Mesenchymal stem cell (in vitro differentiated cells and primary cell): Measurements from ENCODE around the gene CPXM2.
A peak's percentile ranks its signal among the peaks of the same experiment; 100 is the strongest.

Source experiments
- DNase-seq: peaks from one replicate; pipeline ENCODE4 v3.0.0-alpha.2; 2013
- H2AFZ ChIP-seq: one replicate; pipeline ENCODE4 v1.6.1; 2013; ENCODE audit warnings: low read depth, mild to moderate bottlenecking, control low read depth, inconsistent platforms, low read length, moderate library complexity
- H2AK5ac ChIP-seq: 2 replicates; pipeline ENCODE4 v1.6.1; 2013; ENCODE audit warnings: low read length, moderate library complexity, mild to moderate bottlenecking, inconsistent platforms; ENCODE audit not compliant: severe bottlenecking
- H2BK120ac ChIP-seq: one replicate; pipeline ENCODE4 v1.6.1; 2013; ENCODE audit warnings: low read depth, mild to moderate bottlenecking, inconsistent platforms, low read length, moderate library complexity
- H2BK12ac ChIP-seq, 2 experiments: one replicate each; pipeline ENCODE4 v1.6.1; 2013; ENCODE audit warnings: inconsistent platforms in 2 of 2, low read length in 2 of 2, mild to moderate bottlenecking in 2 of 2, moderate library complexity in 2 of 2, control low read depth in 1 of 2
- H2BK15ac ChIP-seq: one replicate; pipeline ENCODE4 v1.6.1; 2013; ENCODE audit warnings: mild to moderate bottlenecking, low read depth, inconsistent platforms; ENCODE audit not compliant: poor library complexity, severe bottlenecking
- H2BK5ac ChIP-seq: 2 replicates; pipeline ENCODE4 v1.6.1; 2013; ENCODE audit warnings: low read depth, mild to moderate bottlenecking, low read length, control low read depth, inconsistent platforms; ENCODE audit not compliant: poor library complexity, severe bottlenecking
- H3K14ac ChIP-seq, 2 experiments: one replicate each; pipeline ENCODE4 v1.6.1; 2013; ENCODE audit warnings: inconsistent platforms in 2 of 2, low read length in 2 of 2, control low read depth in 1 of 2, mild to moderate bottlenecking in 1 of 2, moderate library complexity in 1 of 2
- H3K18ac ChIP-seq, 2 experiments: one replicate each; pipeline ENCODE4 v1.6.1; 2013; ENCODE audit warnings: inconsistent platforms in 2 of 2, low read length in 2 of 2, control low read depth in 1 of 2, low read depth in 1 of 2, mild to moderate bottlenecking in 1 of 2
- H3K23ac ChIP-seq, 2 experiments: one replicate each; pipeline ENCODE4 v1.6.1; 2013; ENCODE audit warnings: inconsistent platforms in 2 of 2, low read length in 2 of 2, mild to moderate bottlenecking in 2 of 2, moderate library complexity in 2 of 2, control low read depth in 1 of 2
- H3K27ac ChIP-seq: 2 replicates; pipeline ENCODE4 v1.5.1; 2013; ENCODE audit warnings: mild to moderate bottlenecking, moderate library complexity, low read length, control low read depth, inconsistent platforms; ENCODE audit not compliant: poor library complexity, severe bottlenecking
- H3K27me3 ChIP-seq, 2 experiments: 2 replicates each; pipeline versions ENCODE4 v1.6.1 to v1.7.0; 2013; ENCODE audit warnings: low read length in 2 of 2, mild to moderate bottlenecking in 2 of 2, moderate library complexity in 2 of 2, control low read depth in 1 of 2, inconsistent platforms in 1 of 2; ENCODE audit not compliant: control insufficient read depth in 1 of 2, insufficient read depth in 1 of 2
- H3K36me3 ChIP-seq, 2 experiments: 2 replicates each; pipeline versions ENCODE4 v1.6.1 to v1.7.0; 2013; ENCODE audit warnings: low read length in 2 of 2, control low read depth in 1 of 2, inconsistent platforms in 1 of 2, low read depth in 1 of 2, mild to moderate bottlenecking in 1 of 2; ENCODE audit not compliant: insufficient read depth in 2 of 2, control insufficient read depth in 1 of 2
- H3K4ac ChIP-seq, 2 experiments: one replicate each; pipeline ENCODE4 v1.6.1; 2013; ENCODE audit warnings: inconsistent platforms in 2 of 2, low read length in 2 of 2, mild to moderate bottlenecking in 2 of 2, moderate library complexity in 2 of 2, control low read depth in 1 of 2, low read depth in 1 of 2
- H3K4me1 ChIP-seq: 2 replicates; pipeline ENCODE4 v1.6.1; 2013; ENCODE audit warnings: low read depth, low read length, control low read depth; ENCODE audit not compliant: control insufficient read depth, insufficient read depth
- H3K4me2 ChIP-seq: 2 replicates; pipeline ENCODE4 v1.6.1; 2013; ENCODE audit warnings: low read length, mild to moderate bottlenecking, inconsistent platforms; ENCODE audit not compliant: poor library complexity, severe bottlenecking
- H3K4me3 ChIP-seq, 2 experiments: 2 replicates each; pipeline versions ENCODE4 v1.5.1 to v1.7.0; 2013; ENCODE audit warnings: low read length in 2 of 2, mild to moderate bottlenecking in 2 of 2, control low read depth in 1 of 2, low read depth in 1 of 2; ENCODE audit not compliant: insufficient read depth in 1 of 2
- H3K79me1 ChIP-seq: replicated peaks from 2 replicates; pipeline ENCODE4 v1.6.1; 2013; ENCODE audit warnings: mild to moderate bottlenecking, control low read depth, low read length, inconsistent platforms; ENCODE audit not compliant: poor library complexity, severe bottlenecking
- H3K9ac ChIP-seq: 2 replicates; pipeline ENCODE4 v1.7.0; 2013; ENCODE audit warnings: mild to moderate bottlenecking, low read length, moderate library complexity
- H3K9me3 ChIP-seq: 2 replicates; pipeline ENCODE4 v1.7.0; 2013; ENCODE audit warnings: mild to moderate bottlenecking, low read length; ENCODE audit not compliant: control insufficient read depth
- H4K8ac ChIP-seq: one replicate; pipeline ENCODE4 v1.6.1; 2013; ENCODE audit warnings: inconsistent platforms, mild to moderate bottlenecking, low read length, moderate library complexity
- H4K91ac ChIP-seq: one replicate; pipeline ENCODE4 v1.6.1; 2013; ENCODE audit warnings: mild to moderate bottlenecking, low read length, inconsistent platforms
- WGBS: methylation state at CpG from one replicate; pipeline ENCODE4 v1.1.7; 2013; ENCODE audit warnings: mixed read lengths; 5-methylcytosine and 5-hydroxymethylcytosine counted together

CPXM2 gene

GRCh38 chr10:123865880-123866279, 25.7 kb downstream of the CPXM2 start:
- no peak overlapping the region for H3K23ac ChIP-seq
- H3K27ac ChIP-seq = no peak overlapping the region
- H3K4me2 ChIP-seq = no peak overlapping the region
- no peaks in the 10 kb centered on the region for H3K79me1 ChIP-seq
- H3K36me3 ChIP-seq = peaks cover 0 to 12% of the 10 kb centered on the region in 2 experiments
- no peak overlapping the region for H2BK15ac ChIP-seq
- no peak overlapping the region for H3K9ac ChIP-seq
- peaks cover 5% of the 10 kb centered on the region for H3K4me1 ChIP-seq
- H4K91ac ChIP-seq = no peak overlapping the region
- H4K8ac ChIP-seq = no peak overlapping the region
- H3K18ac ChIP-seq = no peak overlapping the region
- no peak for DNase-seq
- no peak overlapping the region for H2AK5ac ChIP-seq
- no peak overlapping the region for H2AFZ ChIP-seq
- WGBS = 61% methylated on average over 6 of the region's 6 CpGs
- no peaks in the 10 kb centered on the region for H3K9me3 ChIP-seq
- H3K4ac ChIP-seq = no peak overlapping the region
- H2BK120ac ChIP-seq = no peak overlapping the region
- no peak overlapping the region for H3K14ac ChIP-seq
- no peak overlapping the region for H2BK5ac ChIP-seq
- H3K4me3 ChIP-seq = no peak overlapping the region
- H2BK12ac ChIP-seq = no peak overlapping the region
- H3K27me3 ChIP-seq = peaks cover 3 to 9% of the 10 kb centered on the region in 2 experiments

DNA sequence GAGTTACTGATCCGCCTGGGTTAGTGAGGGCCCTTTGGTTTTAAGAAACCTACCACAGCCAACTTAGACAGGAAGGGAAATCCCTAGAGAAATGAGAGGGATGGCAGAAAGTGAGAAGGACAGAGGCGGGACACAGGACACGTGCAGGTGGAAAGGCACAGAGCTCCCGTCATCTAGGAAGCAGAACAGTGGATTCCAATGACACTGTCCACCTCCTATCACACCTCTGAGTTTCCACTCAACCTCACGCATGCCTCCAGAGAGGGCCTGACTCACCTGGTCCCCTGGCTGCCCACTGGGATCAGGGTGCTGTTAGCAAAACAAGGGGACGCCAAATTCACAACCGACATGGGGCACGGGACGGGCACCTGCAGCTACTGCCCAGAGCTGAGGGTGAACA, 26.3 kb downstream of the CPXM2 start:
- Histone ChIP-seq H3K9ac (no peak overlapping the region), H3K18ac (no peak overlapping the region), H2BK5ac (no peak overlapping the region), H3K23ac (no peak overlapping the region), H3K79me1 (no peaks in the 10 kb centered on the region), H2AK5ac (no peak overlapping the region), H3K27ac (no peak overlapping the region), H3K27me3 (peaks cover 3 to 9% of the 10 kb centered on the region in 2 experiments), H3K4ac (no peak overlapping the region), H3K4me1 (peaks cover 5% of the 10 kb centered on the region), H2BK12ac (no peak overlapping the region), H3K9me3 (no peaks in the 10 kb centered on the region), H3K4me3 (no peak overlapping the region), H2BK15ac (peak overlapping the region; percentile 41), H3K4me2 (no peak overlapping the region), H3K36me3 (peaks cover 0 to 12% of the 10 kb centered on the region in 2 experiments), H2AFZ (no peak overlapping the region), H4K8ac (no peak overlapping the region), H3K14ac (no peak overlapping the region), H2BK120ac (no peak overlapping the region), H4K91ac (no peak overlapping the region)
- no peak for DNase-seq
- 87% methylated on average over 8 of the region's 9 CpGs for WGBS

DNA sequence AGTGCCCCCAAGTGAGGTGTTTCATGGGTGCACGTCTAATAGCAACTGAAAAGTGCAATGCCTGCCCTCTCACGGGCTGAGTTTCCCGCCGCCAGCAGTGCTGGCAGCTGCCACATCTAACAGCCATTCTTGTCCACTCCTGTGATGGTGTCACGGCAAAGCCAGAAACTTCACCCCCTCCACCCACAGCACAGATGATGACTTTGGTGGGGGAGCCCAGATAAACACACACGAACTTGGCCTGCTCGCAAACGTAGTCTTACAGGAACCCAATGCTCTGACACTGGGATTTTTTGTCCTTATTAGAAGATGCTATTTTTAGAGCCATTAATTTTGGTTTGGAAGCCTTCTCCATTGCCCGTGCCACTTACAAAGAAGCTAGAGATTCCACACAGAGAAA, 26.7 kb downstream of the CPXM2 start:
- Histone ChIP-seq H3K18ac (no peak overlapping the region), H3K23ac (no peak overlapping the region), H3K36me3 (peaks cover 0 to 12% of the 10 kb centered on the region in 2 experiments), H2AFZ (no peak overlapping the region), H3K14ac (no peak overlapping the region), H2BK120ac (no peak overlapping the region), H3K9me3 (no peaks in the 10 kb centered on the region), H2BK5ac (no peak overlapping the region), H3K27ac (no peak overlapping the region), H3K4me3 (no peak overlapping the region), H2AK5ac (no peak overlapping the region), H3K79me1 (no peaks in the 10 kb centered on the region), H3K4me2 (no peak overlapping the region), H4K8ac (no peak overlapping the region), H2BK15ac (no peak overlapping the region), H4K91ac (no peak overlapping the region), H2BK12ac (no peak overlapping the region), H3K27me3 (peaks cover 3 to 9% of the 10 kb centered on the region in 2 experiments), H3K4me1 (peaks cover 1% of the 10 kb centered on the region), H3K9ac (no peak overlapping the region), H3K4ac (no peak overlapping the region)
- no peak for DNase-seq
- 90% methylated on average over 8 of the region's 9 CpGs for WGBS

DNA sequence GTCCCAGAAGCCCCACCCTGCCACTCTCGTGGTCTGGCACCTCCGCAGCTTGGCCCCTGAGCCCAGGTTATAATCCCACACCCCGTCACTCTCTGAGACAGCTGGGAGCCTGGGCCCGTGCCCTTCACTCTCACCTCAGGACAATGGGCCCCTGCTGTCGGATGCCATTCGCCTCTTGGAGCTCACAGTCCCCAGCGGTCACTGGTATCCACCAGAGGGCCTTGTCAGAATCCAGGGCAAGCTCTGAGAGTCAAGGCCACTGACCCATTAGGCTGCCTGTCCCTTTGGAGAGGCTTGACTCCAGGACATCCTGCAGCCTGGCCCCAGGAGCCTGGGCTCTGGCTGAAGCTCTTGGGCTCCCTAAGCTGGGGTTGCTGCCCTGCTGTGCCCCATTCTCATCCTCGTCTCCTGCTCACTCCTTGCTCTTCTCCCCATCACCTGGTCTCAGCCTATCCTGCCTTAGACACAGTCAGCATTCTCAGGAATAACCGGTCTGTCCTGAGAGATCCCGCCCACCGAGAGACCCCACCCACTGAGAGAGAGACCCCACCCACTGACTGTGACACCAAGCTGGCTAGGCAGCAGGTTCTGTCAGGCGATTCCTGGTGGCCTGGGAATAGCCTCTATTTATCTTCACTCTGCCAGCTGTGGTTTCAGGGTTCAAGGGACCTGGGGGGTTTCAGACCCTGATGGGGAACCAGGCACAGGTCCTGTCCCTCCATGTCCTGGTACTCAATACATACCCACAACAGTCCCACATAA, 27.7 kb downstream of the CPXM2 start:
- Histone ChIP-seq H3K4me3 (no peak overlapping the region), H3K4me1 (no peaks in the 10 kb centered on the region), H2AK5ac (no peak overlapping the region), H3K14ac (no peak overlapping the region), H4K8ac (no peak overlapping the region), H3K36me3 (peaks cover 0 to 12% of the 10 kb centered on the region in 2 experiments), H3K23ac (no peak overlapping the region), H2AFZ (no peak overlapping the region), H2BK12ac (no peak overlapping the region), H2BK15ac (no peak overlapping the region), H3K4ac (no peak overlapping the region), H3K4me2 (no peak overlapping the region), H3K18ac (no peak overlapping the region), H2BK120ac (no peak overlapping the region), H2BK5ac (no peak overlapping the region), H3K9me3 (no peaks in the 10 kb centered on the region), H3K9ac (no peak overlapping the region), H3K27ac (no peak overlapping the region), H3K79me1 (no peaks in the 10 kb centered on the region), H4K91ac (no peak overlapping the region), H3K27me3 (peaks cover 0 to 6% of the 10 kb centered on the region in 2 experiments)
- WGBS = 72% methylated on average over 12 of the region's 12 CpGs
- no peak for DNase-seq
